ENCODE measurements around the gene KCTD11. TPM values are rescaled to one million over a fixed set of nuclear protein-coding genes. Genes with fewer than 3 reads are reported as not detected.

KCTD11 gene
- total RNA-seq, result 10 to 100 TPM; 13.3 to 20.2 TPM

- H3K4me1 ChIP-seq (ENCODE audit: control insufficient read depth in 1 of 2, low read depth in 2 of 2), result peaks cover 21 to 44% of the 10 kb centered on the region in 2 donors
- peak; percentile 50 for TF ChIP-seq CTCF (IDR thresholded peaks at IDR 0.05)
- H3K9me3 ChIP-seq, result no peaks in the 10 kb centered on the region
- peak within 1 kb of the TSS; percentile 96 for H3K4me3 ChIP-seq
- H3K27me3 ChIP-seq (replicated peaks; ENCODE audit: insufficient read depth), result no peaks in the 10 kb centered on the region
- DNase-seq (ENCODE audit: low spot score) (peak; percentile 74), ATAC-seq (ENCODE audit: insufficient number of reproducible peaks, low FRiP score, low read depth) (peak; percentile 75)
- peak within 1 kb of the TSS; percentile 100 for H3K27ac ChIP-seq
- H3K36me3 ChIP-seq, result no peaks in the 10 kb centered on the region
Measured at GRCh38 chr17:7351665-7352502, at the start of gene KCTD11. Gene KCTD11 (plus strand): TSS chr17:7352162.

GRCh38 chr17:7304179-7304578 is 47.8 kb upstream of the KCTD11 start:
- Histone ChIP-seq H3K27ac (no peak overlapping the region), H3K9me3 (no peaks in the 10 kb centered on the region), H3K36me3 (no peaks in the 10 kb centered on the region), H3K27me3 (replicated peaks; ENCODE audit: insufficient read depth) (no peaks in the 10 kb centered on the region), H3K4me3 (no peak overlapping the region), H3K4me1 (ENCODE audit: control insufficient read depth in 1 of 2, low read depth in 2 of 2) (peaks cover 2 to 14% of the 10 kb centered on the region in 2 donors)
- ATAC-seq (ENCODE audit: insufficient number of reproducible peaks, low FRiP score, low read depth) (no peak), DNase-seq (ENCODE audit: low spot score) (no peak)
- no peak for TF ChIP-seq CTCF (IDR thresholded peaks at IDR 0.05)

- Histone ChIP-seq H3K9me3 (no peaks in the 10 kb centered on the region), H3K4me3 (peak within 1 kb of the TSS; percentile 78), H3K27ac (peak within 1 kb of the TSS; percentile 97 to 98), H3K27me3 (replicated peaks; ENCODE audit: insufficient read depth) (no peaks in the 10 kb centered on the region), H3K36me3 (peaks cover 25% of the 10 kb centered on the region), H3K4me1 (ENCODE audit: control insufficient read depth in 1 of 2, low read depth in 2 of 2) (peaks cover 12 to 32% of the 10 kb centered on the region in 2 donors)
- DNase-seq (ENCODE audit: low spot score) (peak; percentile 98), ATAC-seq (ENCODE audit: insufficient number of reproducible peaks, low FRiP score, low read depth) (peak; percentile 97)
- no peak for TF ChIP-seq CTCF (IDR thresholded peaks at IDR 0.05)
Measured at GRCh38 chr17:7306911-7307685, 44.9 kb upstream of the KCTD11 start, which contains the start of gene EIF5A. Gene EIF5A (plus strand): TSS chr17:7307628. CDS start chr17:7309636, 2,008 bp downstream.

GRCh38 chr17:7307686-7308624 is 44.0 kb upstream of the KCTD11 start:
- peak; percentile 12 for TF ChIP-seq CTCF (IDR thresholded peaks at IDR 0.05)
- peaks cover 34% of the 10 kb centered on the region for H3K36me3 ChIP-seq

More at GRCh38 chr17:7307686-7308624, 44.0 kb upstream of the KCTD11 start:
- Histone ChIP-seq H3K27ac (peak overlapping the region; percentile 97 to 98), H3K27me3 (replicated peaks; ENCODE audit: insufficient read depth) (no peaks in the 10 kb centered on the region), H3K9me3 (no peaks in the 10 kb centered on the region), H3K4me1 (ENCODE audit: control insufficient read depth in 1 of 2, low read depth in 2 of 2) (peaks cover 12 to 37% of the 10 kb centered on the region in 2 donors), H3K4me3 (peak overlapping the region; percentile 78)
- ATAC-seq (ENCODE audit: insufficient number of reproducible peaks, low FRiP score, low read depth), result no peak
- DNase-seq (ENCODE audit: low spot score), result no peak

Data from thoracic aorta (tissue), 2 donors.